Neural crest cell (in vitro differentiated cells): ENCODE data around the gene CYYR1. TPM values are rescaled to one million over a fixed set of nuclear protein-coding genes. Genes with fewer than 3 reads are reported as not detected.
A peak's percentile ranks its signal among the peaks of the same experiment; 100 is the strongest.

Source experiments
- DNase-seq: peaks from one replicate; pipeline ENCODE4 v3.0.0; 2021; ENCODE audit warnings: low read depth, mixed read lengths, low spot score
- H3K27ac Mint-ChIP-seq: one replicate; pipeline ENCODE4 v1.8.0; 2021; ENCODE audit warnings: mild to moderate bottlenecking, mixed read lengths; ENCODE audit not compliant: unreplicated experiment
- H3K27me3 Mint-ChIP-seq: 2 replicates; pipeline ENCODE4 v1.8.0; 2021; ENCODE audit warnings: low read depth, mild to moderate bottlenecking, mixed read lengths
- H3K36me3 Mint-ChIP-seq: 2 replicates; pipeline ENCODE4 v1.8.0; 2021; ENCODE audit warnings: low read depth, mild to moderate bottlenecking, mixed read lengths
- H3K4me1 Mint-ChIP-seq: 2 replicates; pipeline ENCODE4 v1.8.0; 2021; ENCODE audit warnings: mixed read lengths
- H3K4me3 Mint-ChIP-seq: one replicate; pipeline ENCODE4 v1.8.0; 2021; ENCODE audit warnings: mild to moderate bottlenecking, mixed read lengths
- H3K9me3 Mint-ChIP-seq: 2 replicates; pipeline ENCODE4 v1.8.0; 2021; ENCODE audit warnings: mixed read lengths
- total RNA-seq: library from RNA; stranded (reverse); gene quantifications from 2 replicates; pipeline ENCODE4 v1.2.1, GENCODE V29; 2021
- TF ChIP-seq, protein P1 (sequence below): fragments of 200-600 bp; sonication (generic); conservative IDR thresholded peaks from 2 replicates; pipeline ENCODE4 v1.5.0; 2021; ENCODE audit warnings: antibody characterized with exemption, mild to moderate bottlenecking

CYYR1 gene
- total RNA-seq, 1 donor from 2014 or later: 18.2 TPM

DNA sequence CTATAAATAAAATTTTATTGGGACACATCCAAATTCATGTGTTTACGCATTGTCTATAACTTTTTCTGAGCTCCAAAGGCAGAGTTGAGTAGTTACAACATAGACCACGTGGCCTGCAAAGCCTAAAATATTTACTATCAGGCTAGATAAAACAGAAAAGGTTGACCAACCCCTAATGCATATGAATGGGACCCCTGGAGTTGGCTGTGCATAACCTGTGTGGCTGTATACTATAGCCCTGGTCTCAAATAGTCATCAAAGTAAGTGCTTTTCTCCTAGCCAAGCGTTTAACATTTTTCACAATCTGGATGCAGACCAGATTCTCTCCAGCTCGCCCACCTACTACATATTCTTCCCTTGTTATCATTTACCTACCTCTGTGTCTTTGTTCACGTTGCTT lies 60.4 kb downstream of the CYYR1 start:
- Mint-ChIP-seq H3K9me3 (no peaks in the 10 kb centered on the region), H3K27ac (peak overlapping the region; percentile 14), H3K27me3 (no peaks in the 10 kb centered on the region), H3K36me3 (peaks cover 3% of the 10 kb centered on the region), H3K4me1 (peaks cover 4% of the 10 kb centered on the region), H3K4me3 (no peak overlapping the region)
- no peak for DNase-seq
- TF ChIP-seq, protein P1, sequence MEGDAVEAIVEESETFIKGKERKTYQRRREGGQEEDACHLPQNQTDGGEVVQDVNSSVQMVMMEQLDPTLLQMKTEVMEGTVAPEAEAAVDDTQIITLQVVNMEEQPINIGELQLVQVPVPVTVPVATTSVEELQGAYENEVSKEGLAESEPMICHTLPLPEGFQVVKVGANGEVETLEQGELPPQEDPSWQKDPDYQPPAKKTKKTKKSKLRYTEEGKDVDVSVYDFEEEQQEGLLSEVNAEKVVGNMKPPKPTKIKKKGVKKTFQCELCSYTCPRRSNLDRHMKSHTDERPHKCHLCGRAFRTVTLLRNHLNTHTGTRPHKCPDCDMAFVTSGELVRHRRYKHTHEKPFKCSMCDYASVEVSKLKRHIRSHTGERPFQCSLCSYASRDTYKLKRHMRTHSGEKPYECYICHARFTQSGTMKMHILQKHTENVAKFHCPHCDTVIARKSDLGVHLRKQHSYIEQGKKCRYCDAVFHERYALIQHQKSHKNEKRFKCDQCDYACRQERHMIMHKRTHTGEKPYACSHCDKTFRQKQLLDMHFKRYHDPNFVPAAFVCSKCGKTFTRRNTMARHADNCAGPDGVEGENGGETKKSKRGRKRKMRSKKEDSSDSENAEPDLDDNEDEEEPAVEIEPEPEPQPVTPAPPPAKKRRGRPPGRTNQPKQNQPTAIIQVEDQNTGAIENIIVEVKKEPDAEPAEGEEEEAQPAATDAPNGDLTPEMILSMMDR: no peak

DNA sequence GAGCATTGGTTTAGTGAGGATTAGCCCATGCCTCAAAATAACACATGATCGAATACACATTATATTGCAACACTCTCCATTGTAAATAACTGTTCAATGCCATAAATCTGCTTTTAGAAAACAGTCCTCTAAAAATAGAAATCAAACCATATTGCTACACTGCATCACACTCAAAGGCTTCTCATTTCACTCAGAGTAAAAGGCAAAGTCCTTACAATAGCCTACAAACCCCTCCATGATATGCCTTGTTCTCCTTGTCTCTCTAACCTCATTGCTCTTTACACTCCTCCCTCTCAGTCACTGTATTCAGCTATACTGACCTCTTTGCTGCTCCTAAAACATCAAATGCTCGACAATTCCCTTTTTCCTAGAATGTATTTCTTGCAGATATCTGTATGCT lies 64.2 kb downstream of the CYYR1 start:
- no peak overlapping the region for H3K4me3 Mint-ChIP-seq
- H3K36me3 Mint-ChIP-seq: peaks cover 3% of the 10 kb centered on the region
- TF ChIP-seq, protein P1: no peak
- H3K27ac Mint-ChIP-seq: no peak overlapping the region
- H3K9me3 Mint-ChIP-seq: no peaks in the 10 kb centered on the region
- H3K4me1 Mint-ChIP-seq: peaks cover 7% of the 10 kb centered on the region
- no peak for DNase-seq
- H3K27me3 Mint-ChIP-seq: no peaks in the 10 kb centered on the region

DNA sequence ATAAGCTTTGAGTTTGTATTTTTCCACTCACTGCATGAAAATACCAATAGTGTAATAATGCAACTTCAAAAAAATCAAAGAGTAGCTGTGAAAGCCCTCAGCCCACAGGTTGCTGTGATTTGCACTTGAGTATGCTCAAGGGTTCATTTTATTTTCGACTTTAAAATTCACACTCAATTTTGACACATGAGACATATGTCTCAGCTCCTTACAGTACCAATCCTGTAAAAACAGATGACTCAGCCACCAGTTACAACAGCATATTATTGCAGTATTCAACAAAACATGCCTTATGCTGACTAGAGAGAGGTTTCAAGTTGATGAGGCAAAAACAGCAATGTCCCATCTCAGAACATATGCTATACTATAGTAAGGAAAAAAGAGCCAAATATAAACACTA lies 66.1 kb downstream of the CYYR1 start:
- H3K9me3 Mint-ChIP-seq: no peaks in the 10 kb centered on the region
- no peaks in the 10 kb centered on the region for H3K36me3 Mint-ChIP-seq
- no peaks in the 10 kb centered on the region for H3K27me3 Mint-ChIP-seq
- H3K27ac Mint-ChIP-seq: no peak overlapping the region
- no peak for DNase-seq
- TF ChIP-seq, protein P1: no peak
- no peak overlapping the region for H3K4me3 Mint-ChIP-seq
- peaks cover 6% of the 10 kb centered on the region for H3K4me1 Mint-ChIP-seq

DNA sequence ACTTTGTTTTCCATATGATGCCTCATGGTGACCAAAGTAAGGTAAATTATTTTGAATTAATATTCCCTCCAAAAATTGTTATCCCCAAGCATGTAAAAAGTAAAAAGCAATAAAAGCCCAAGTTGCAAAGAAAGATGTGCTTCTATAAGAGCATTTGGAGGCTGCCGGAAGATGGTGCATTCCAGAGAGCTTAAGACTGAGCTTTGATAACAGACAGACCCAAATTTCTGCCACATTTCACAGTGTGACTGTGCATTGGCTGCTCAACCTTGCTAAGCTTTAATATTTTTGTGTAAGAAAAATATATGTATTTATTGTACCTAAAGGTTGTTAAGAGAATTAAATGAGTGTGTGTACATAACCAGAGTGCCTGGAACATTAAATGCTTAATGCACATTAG lies 67.9 kb downstream of the CYYR1 start:
- no peak overlapping the region for H3K4me3 Mint-ChIP-seq
- peaks cover 6% of the 10 kb centered on the region for H3K4me1 Mint-ChIP-seq
- no peaks in the 10 kb centered on the region for H3K9me3 Mint-ChIP-seq
- no peaks in the 10 kb centered on the region for H3K27me3 Mint-ChIP-seq
- TF ChIP-seq, protein P1: no peak
- no peak overlapping the region for H3K27ac Mint-ChIP-seq
- no peaks in the 10 kb centered on the region for H3K36me3 Mint-ChIP-seq
- DNase-seq: no peak

DNA sequence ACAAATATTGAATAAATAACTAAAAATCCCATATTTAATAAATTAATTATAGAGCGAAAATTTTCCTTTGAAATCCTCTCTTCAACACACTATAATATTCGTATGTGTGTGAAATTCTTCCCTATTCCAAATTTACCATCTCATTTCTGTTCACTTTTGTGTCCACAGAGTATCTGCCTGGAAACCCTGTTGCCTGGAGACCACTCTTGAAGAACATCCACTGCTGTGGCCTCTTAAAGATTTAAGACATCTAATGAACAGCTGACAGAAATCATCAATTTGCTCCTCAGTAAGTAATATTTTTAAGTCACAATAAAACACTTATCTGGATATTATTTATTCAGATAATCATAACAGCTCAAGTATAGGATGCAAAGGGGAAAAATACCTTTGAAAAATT lies 69.7 kb downstream of the CYYR1 start:
- H3K9me3 Mint-ChIP-seq: peaks cover 2% of the 10 kb centered on the region
- DNase-seq: no peak
- TF ChIP-seq, protein P1: no peak
- no peaks in the 10 kb centered on the region for H3K27me3 Mint-ChIP-seq
- peaks cover 9% of the 10 kb centered on the region for H3K36me3 Mint-ChIP-seq
- no peak overlapping the region for H3K27ac Mint-ChIP-seq
- no peak overlapping the region for H3K4me3 Mint-ChIP-seq
- H3K4me1 Mint-ChIP-seq: peaks cover 6% of the 10 kb centered on the region
